Spleen (tissue), 11 donors: ENCODE measurements around the gene SP100. TPM values are rescaled to one million over a fixed set of nuclear protein-coding genes. Genes with fewer than 3 reads are reported as not detected.
A peak's percentile ranks its signal among the peaks of the same experiment; 100 is the strongest.
"Not testable (repeated sequence)": the region's sequence is repeated elsewhere in the genome, so short reads cannot be mapped to it uniquely, and the experiment has no call there.

ENCODE experiments used
- DNase-seq: peaks from one replicate; pipeline ENCODE4 v3.0.0-alpha.2; 2020
- H3K27ac ChIP-seq, 8 donors: fragments of 200-600 bp; sonication (generic) in 7 of 8; 1 replicate in 4 of 8; 2 replicates in 4 of 8; pipeline versions ENCODE4 v1.5.0 to v1.8.0; 2016 to 2021; ENCODE audit warnings: inconsistent platforms in 4 of 8, mild to moderate bottlenecking in 4 of 8, moderate library complexity in 1 of 8
- H3K27me3 ChIP-seq, 7 donors: fragments of 200-600 bp; sonication (generic) in 6 of 7; replicated peaks in 1 of 7; 1 replicate in 4 of 7; 2 replicates in 3 of 7; pipeline versions ENCODE4 v1.5.0 to v1.8.0; 2016 to 2021; ENCODE audit warnings: inconsistent platforms in 3 of 7, mild to moderate bottlenecking in 1 of 7
- H3K36me3 ChIP-seq, 6 donors: fragments of 200-600 bp; sonication (generic) in 5 of 6; 1 replicate in 4 of 6; 2 replicates in 2 of 6; pipeline versions ENCODE4 v1.5.0 to v1.8.0; 2016 to 2021; ENCODE audit warnings: inconsistent platforms in 2 of 6
- H3K4me1 ChIP-seq, 6 donors: fragments of 200-600 bp; sonication (generic) in 5 of 6; 1 replicate in 3 of 6; 2 replicates in 3 of 6; pipeline versions ENCODE4 v1.5.0 to v1.8.0; 2016 to 2021; ENCODE audit warnings: inconsistent platforms in 3 of 6
- H3K4me3 ChIP-seq, 8 donors: fragments of 200-600 bp; sonication (generic) in 7 of 8; 1 replicate in 4 of 8; 2 replicates in 4 of 8; pipeline versions ENCODE4 v1.5.0 to v1.8.0; 2016 to 2021; ENCODE audit warnings: inconsistent platforms in 4 of 8, mild to moderate bottlenecking in 4 of 8, moderate library complexity in 2 of 8
- H3K9me3 ChIP-seq, 8 donors: fragments of 200-600 bp; sonication (generic) in 7 of 8; 1 replicate in 4 of 8; 2 replicates in 4 of 8; pipeline versions ENCODE4 v1.5.0 to v1.8.0; 2016 to 2021; ENCODE audit warnings: inconsistent platforms in 4 of 8
- POLR2A ChIP-seq, 3 donors: fragments of 450-650 bp; IDR thresholded peaks; one replicate each; pipeline ENCODE4 v1.5.1; 2017; ENCODE audit warnings: antibody characterized with exemption in 3 of 3, mild to moderate bottlenecking in 1 of 3
- POLR2AphosphoS5 ChIP-seq, 3 donors: sonication (generic); formaldehyde crosslinking; IDR thresholded peaks; one replicate each; pipeline ENCODE4 v1.5.1; 2017; ENCODE audit warnings: antibody characterized with exemption in 3 of 3
- WGBS, 5 donors: extraction: QIAGEN DNeasy Blood & Tissue Kit in 3 of 5; methylation state at CpG; one replicate each; pipeline versions ENCODE4 v1.1.5 to v1.1.7; 2013 to 2018; 5-methylcytosine and 5-hydroxymethylcytosine counted together
- intact Hi-C: fragments of 100-400 bp; cut with DNase I; formaldehyde crosslinking; loops from one replicate; pipeline ENCODE4 v1.15.0; 2023; ENCODE audit warnings: low total_unique reads
- polyA plus RNA-seq, 3 donors: library from polyadenylated mRNA; stranded (reverse); fragments of 200-250 nt; gene quantifications; one replicate each; pipeline ENCODE4 v1.2.1, GENCODE V29; 2013
- total RNA-seq, 7 donors: library from RNA; depleted of rRNA in 3 of 7; stranded (reverse); fragments of >200 nt in 3 of 7; fragmentation: NEBNext Ultra II Directional in 4 of 7; extraction: Animal tissue kit (Norgen Biotek cat#: 25700) in 4 of 7; gene quantifications; one replicate each; pipeline versions ENCODE4 v1.1.0 to v1.2.1, GENCODE V29; 2016 to 2021
- TF ChIP-seq, protein P1 (sequence below), 11 experiments: fragments of 200-600 bp in 7 of 11; fragments of 450-650 bp in 4 of 11; sonication (generic) in 4 of 11; IDR thresholded peaks in 8 of 11; conservative IDR thresholded peaks in 3 of 11; 1 replicate in 7 of 11; 2 replicates in 4 of 11; pipeline versions ENCODE4 v1.4.0 to v1.8.0; 2016 to 2021; ENCODE audit warnings: antibody characterized with exemption in 11 of 11, inconsistent platforms in 4 of 11, mild to moderate bottlenecking in 1 of 11
- donor health status: healthy with polysubstance abuse.
- donor health status: DM: no; HTN: no; CAD: no; lungs with moderate emphysema.
- donor health status: DM: no; HTN: no; CAD: no.
- donor health status: Bipolar disorder and iron deficiency.
- donor health status: healthy.
- donor health status: DM: no; HTN: no; CAD: no.
- donor health status: DM: yes; HTN: yes; CAD: no.

Gene SP100
- total and polyA plus RNA-seq, 10 donors, result 97.5 to 327 (median 260) TPM

DNA sequence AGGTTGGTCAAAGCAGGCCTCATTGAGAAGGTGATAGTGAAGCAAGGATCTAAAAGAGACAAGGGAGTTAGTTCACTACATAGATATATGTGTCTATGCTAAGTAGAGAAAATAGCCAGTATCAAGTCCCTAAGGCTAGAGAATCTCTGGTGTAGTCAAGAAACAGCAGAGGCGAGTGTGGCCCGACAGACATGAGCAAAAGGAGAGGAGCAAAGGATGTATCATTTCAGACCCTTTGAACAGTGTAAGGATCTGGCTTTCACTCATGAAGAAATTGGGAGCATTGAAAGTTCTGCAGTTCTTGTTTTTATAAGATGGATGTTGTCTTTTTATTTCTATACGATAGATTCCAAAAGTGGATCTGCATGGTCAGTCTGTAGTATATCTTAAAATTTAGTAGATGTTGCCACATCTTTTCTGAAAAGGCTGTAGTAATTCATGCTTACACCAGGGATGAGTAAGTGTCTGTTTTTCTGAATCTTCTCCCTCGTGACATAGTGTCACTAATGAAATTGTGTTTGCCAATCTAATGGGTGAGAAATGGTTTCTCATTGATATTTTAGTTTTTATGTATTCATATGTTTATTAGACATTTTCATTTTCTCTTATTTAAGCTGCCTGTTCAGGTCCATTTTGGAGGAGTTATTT, 18.8 kb downstream of the SP100 start:
- intact Hi-C loops, result no loop called here
- H3K4me1 ChIP-seq, result peaks cover 23 to 71% (median 47%) of the 10 kb centered on the region in 6 donors
- H3K9me3 ChIP-seq, result peaks cover 2 to 44% (median 24%) of the 10 kb centered on the region in 8 donors
- H3K27me3 ChIP-seq, result no peaks in the 10 kb centered on the region
- no peak for DNase-seq
- TF ChIP-seq POLR2A (IDR thresholded peaks at IDR 0.05) (no peak), POLR2AphosphoS5 (IDR thresholded peaks at IDR 0.05) (no peak)
- TF ChIP-seq, protein P1, sequence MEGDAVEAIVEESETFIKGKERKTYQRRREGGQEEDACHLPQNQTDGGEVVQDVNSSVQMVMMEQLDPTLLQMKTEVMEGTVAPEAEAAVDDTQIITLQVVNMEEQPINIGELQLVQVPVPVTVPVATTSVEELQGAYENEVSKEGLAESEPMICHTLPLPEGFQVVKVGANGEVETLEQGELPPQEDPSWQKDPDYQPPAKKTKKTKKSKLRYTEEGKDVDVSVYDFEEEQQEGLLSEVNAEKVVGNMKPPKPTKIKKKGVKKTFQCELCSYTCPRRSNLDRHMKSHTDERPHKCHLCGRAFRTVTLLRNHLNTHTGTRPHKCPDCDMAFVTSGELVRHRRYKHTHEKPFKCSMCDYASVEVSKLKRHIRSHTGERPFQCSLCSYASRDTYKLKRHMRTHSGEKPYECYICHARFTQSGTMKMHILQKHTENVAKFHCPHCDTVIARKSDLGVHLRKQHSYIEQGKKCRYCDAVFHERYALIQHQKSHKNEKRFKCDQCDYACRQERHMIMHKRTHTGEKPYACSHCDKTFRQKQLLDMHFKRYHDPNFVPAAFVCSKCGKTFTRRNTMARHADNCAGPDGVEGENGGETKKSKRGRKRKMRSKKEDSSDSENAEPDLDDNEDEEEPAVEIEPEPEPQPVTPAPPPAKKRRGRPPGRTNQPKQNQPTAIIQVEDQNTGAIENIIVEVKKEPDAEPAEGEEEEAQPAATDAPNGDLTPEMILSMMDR (IDR thresholded peaks at IDR 0.05 in 8 of 11, conservative IDR thresholded peaks at IDR 0.05 in 3 of 11), result no peak
- H3K4me3 ChIP-seq, result no peak overlapping the region
- peak overlapping the region in 6 of 8 donors; percentile 9 to 69 (median 44) for H3K27ac ChIP-seq
- H3K36me3 ChIP-seq, result peaks cover 0 to 74% (median 16%) of the 10 kb centered on the region in 6 donors
- WGBS, 5 donors, result 69 to 81% (median 71%) methylated on average over 4 of the region's 4 CpGs

DNA sequence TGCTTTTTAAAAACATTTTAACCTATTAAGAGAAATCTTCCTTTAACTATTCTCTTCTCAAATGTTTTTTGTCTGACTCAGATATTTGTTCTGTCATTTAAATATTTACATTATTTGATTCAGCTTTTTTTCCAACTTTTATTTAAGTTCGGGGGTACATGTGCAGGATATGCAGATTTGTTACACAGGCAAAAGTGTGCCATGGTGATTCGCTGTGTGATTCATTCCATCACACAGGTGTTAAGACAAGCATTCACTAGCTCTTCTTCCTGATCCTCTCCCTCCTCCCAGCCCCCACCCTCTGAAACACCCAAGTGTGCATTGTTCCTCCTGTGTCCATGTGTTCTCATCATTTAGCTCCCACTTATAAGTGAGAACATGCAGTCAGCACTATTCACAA, 19.4 kb downstream of the SP100 start:
- intact Hi-C loops, result no loop called here
- TF ChIP-seq POLR2AphosphoS5 (IDR thresholded peaks at IDR 0.05) (no peak), POLR2A (IDR thresholded peaks at IDR 0.05) (no peak)
- TF ChIP-seq, protein P1 (IDR thresholded peaks at IDR 0.05 in 8 of 11, conservative IDR thresholded peaks at IDR 0.05 in 3 of 11), result no peak
- H3K9me3 ChIP-seq, result peaks cover 2 to 40% (median 22%) of the 10 kb centered on the region in 8 donors
- WGBS, 5 donors, result 88 to 99% (median 98%) methylated on average over 2 of the region's 2 CpGs
- H3K4me1 ChIP-seq, result peaks cover 28 to 71% (median 48%) of the 10 kb centered on the region in 6 donors
- DNase-seq, result no peak
- peak overlapping the region in 3 of 8 donors; percentile 49 to 69 (median 53) for H3K27ac ChIP-seq
- peaks cover 0 to 68% (median 13%) of the 10 kb centered on the region in 6 donors for H3K36me3 ChIP-seq
- no peak overlapping the region for H3K4me3 ChIP-seq
- no peaks in the 10 kb centered on the region for H3K27me3 ChIP-seq

DNA sequence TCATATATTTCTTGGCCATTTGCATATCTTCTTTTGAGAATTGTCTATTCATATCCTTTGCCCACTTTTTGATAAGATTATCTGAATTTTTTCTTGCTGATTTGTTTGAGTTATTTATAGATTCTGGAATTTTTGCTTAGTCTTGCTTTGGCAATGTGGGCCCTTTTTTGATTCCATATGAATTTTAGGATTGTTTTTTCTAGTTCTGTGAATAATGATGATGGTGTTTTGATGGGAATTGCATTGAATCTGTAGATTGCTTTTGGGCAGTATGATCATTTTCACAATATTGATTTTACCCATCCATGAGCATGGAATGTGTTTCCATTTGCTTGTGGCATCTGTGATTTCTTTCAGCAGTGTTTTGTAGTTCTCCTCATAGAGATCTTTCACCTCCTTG, 23.1 kb downstream of the SP100 start:
- H3K27ac ChIP-seq, result peak overlapping the region in 7 of 8 donors; percentile 55 to 94 (median 83)
- H3K36me3 ChIP-seq, result peaks cover 0 to 52% (median 24%) of the 10 kb centered on the region in 6 donors
- H3K27me3 ChIP-seq, result not testable (repeated sequence)

DNA sequence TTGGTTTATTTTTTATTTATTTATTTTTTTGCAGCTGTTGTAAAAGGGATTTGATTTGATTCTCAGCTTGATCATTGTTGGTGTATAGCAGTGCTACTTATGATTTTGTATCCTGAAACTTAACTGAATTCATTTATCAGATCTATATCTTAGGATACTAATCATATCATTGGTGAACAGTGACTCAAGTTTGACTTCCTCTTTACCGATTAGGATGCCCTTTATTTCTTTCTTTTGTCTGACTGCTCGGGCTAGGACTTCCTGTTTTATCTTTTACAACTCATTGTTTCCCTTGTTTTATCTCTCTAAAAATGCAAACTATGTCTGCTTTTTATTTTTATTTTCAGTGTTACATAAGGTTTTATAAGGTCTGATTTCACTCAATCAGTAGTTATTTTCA, 23.6 kb downstream of the SP100 start:
- Histone ChIP-seq H3K36me3 (peaks cover 0 to 56% (median 29%) of the 10 kb centered on the region in 6 donors), H3K27ac (peak overlapping the region; percentile 55 to 94 (median 82)), H3K4me1 (peaks cover 33 to 71% (median 55%) of the 10 kb centered on the region in 6 donors), H3K9me3 (peaks cover 0 to 24% (median 16%) of the 10 kb centered on the region in 8 donors), H3K27me3 (no peaks in the 10 kb centered on the region), H3K4me3 (peak overlapping the region in 1 of 8 donors; percentile 40)
- 1 to 10% (median 3%) methylated on average over 2 of the region's 2 CpGs for WGBS, 5 donors
- intact Hi-C loops, result no loop called here
- DNase-seq, result no peak
- TF ChIP-seq POLR2AphosphoS5 (IDR thresholded peaks at IDR 0.05), result no peak
- TF ChIP-seq POLR2A (IDR thresholded peaks at IDR 0.05), result no peak
- TF ChIP-seq, protein P1 (IDR thresholded peaks at IDR 0.05 in 8 of 11, conservative IDR thresholded peaks at IDR 0.05 in 3 of 11), result no peak

More for the DNA sequence above, 23.1 kb downstream of the SP100 start:
- intact Hi-C loops, DNase-seq: not testable (repeated sequence)
- H3K9me3 ChIP-seq, result peaks cover 0 to 24% (median 16%) of the 10 kb centered on the region in 8 donors
- H3K4me1 ChIP-seq, result peaks cover 33 to 71% (median 56%) of the 10 kb centered on the region in 6 donors
- H3K4me3 ChIP-seq, result peak overlapping the region in 1 of 8 donors; percentile 40
